ENCODE measurements around the gene ATPAF1. TPM values are rescaled to one million over a fixed set of nuclear protein-coding genes. Genes with fewer than 3 reads are reported as not detected.
A peak's percentile ranks its signal among the peaks of the same experiment; 100 is the strongest.

Gene ATPAF1
- total RNA-seq, 3 donors from 2014 or later (not counting 1 experiment from before 2014, with no cell fraction given): 18.0 to 21.7 (median 19.0) TPM

DNA sequence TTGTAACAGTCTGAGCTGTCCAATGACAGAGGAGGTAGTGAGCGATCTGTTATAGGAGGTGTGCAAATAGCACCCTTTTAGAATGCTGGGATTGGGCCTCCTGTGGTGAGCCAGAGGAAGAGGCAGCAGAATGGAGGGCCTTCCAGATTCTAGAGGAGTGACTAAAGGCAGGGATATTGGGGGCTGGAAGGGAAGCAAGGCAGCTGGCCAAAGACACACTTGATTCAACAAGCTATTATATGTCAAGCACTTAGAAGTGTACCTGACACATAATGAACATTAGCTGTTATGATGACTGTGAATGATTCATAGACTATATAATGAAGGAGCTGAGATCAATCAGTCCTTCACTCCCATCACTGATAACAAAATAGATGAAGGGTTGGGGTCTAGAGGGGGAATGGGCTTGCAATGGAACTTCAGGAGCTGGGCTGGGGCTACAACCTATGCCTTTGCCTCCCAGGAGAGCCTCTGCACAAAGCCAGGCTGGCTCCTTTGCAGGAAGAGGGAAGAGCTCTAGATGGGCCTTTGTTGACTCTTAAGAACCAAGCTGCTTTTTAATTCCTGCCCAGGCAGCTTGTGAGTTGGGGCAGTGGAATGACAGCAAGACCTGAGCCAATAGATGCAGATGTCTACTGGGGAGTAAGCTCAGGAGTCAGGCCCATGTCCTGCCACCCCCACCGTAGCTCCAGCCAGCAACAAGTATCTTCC is 61.8 kb downstream of the ATPAF1 start:
- Histone ChIP-seq H3K9me3 (ENCODE audit: control insufficient read depth, insufficient read depth, low read length) (no peaks in the 10 kb centered on the region), H3K27ac (ENCODE audit: low read length) (no peak overlapping the region), H3K27me3 (ENCODE audit: control insufficient read depth, insufficient read depth, low read length) (no peaks in the 10 kb centered on the region), H3K4me1 (ENCODE audit: control insufficient read depth, insufficient read depth, low read length) (peaks cover 29% of the 10 kb centered on the region), H3K4me3 (ENCODE audit: low read length) (no peak overlapping the region), H3K36me3 (ENCODE audit: control insufficient read depth, insufficient read depth, low read length) (peaks cover 25% of the 10 kb centered on the region)
- Mint-ChIP-seq H3K27ac (peak overlapping the region in 1 of 2 donors; percentile 14), H3K4me3 (peak overlapping the region; percentile 68), H3K27me3 (ENCODE audit: low read depth in 2 of 2) (no peaks in the 10 kb centered on the region), H3K9me3 (no peaks in the 10 kb centered on the region), H3K36me3 (no peaks in the 10 kb centered on the region), H3K4me1 (peaks cover 52 to 60% of the 10 kb centered on the region in 2 donors)
- intact Hi-C loops (cut with micrococcal nuclease): no loop called here
- no peak for TF ChIP-seq CTCF (IDR thresholded peaks at IDR 0.05)
- DNase-seq (no peak), ATAC-seq (no peak)
- WGBS (ENCODE audit: insufficient coverage): 95% methylated on average over 1 of the region's 2 CpGs

DNA sequence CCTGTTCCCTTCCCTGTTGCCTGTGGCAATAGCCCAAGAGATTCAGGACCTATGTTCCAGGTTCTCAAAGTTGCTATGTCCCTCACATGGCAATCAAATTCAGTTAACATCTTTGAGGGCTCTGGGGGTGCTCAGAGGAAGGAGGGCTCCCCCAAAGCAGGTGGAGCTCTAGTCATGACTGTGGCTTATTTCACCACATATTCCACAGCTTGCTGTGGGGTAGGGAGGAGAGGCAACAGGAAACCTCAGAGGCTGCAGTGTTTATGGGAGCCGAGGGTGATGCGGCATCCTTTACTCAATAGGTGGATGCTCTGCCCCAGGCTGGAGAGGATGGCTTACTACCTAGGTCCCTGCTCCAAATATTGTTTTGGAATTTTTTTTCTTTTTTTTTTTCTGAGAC is 62.9 kb downstream of the ATPAF1 start:
- 5% methylated on average over 2 of the region's 2 CpGs for WGBS (ENCODE audit: insufficient coverage)
- no peaks in the 10 kb centered on the region for H3K9me3 Mint-ChIP-seq
- Histone ChIP-seq H3K9me3 (ENCODE audit: control insufficient read depth, insufficient read depth, low read length) (no peaks in the 10 kb centered on the region), H3K4me1 (ENCODE audit: control insufficient read depth, insufficient read depth, low read length) (peaks cover 27% of the 10 kb centered on the region), H3K4me3 (ENCODE audit: low read length) (no peak overlapping the region), H3K27me3 (ENCODE audit: control insufficient read depth, insufficient read depth, low read length) (no peaks in the 10 kb centered on the region), H3K27ac (ENCODE audit: low read length) (no peak overlapping the region), H3K36me3 (ENCODE audit: control insufficient read depth, insufficient read depth, low read length) (peaks cover 19% of the 10 kb centered on the region)
- no peak for TF ChIP-seq CTCF (IDR thresholded peaks at IDR 0.05)
- peak overlapping the region; percentile 89 to 90 for H3K27ac Mint-ChIP-seq
- peak in 1 of 2 donors; percentile 62 for DNase-seq
- no peak for ATAC-seq
- no peaks in the 10 kb centered on the region for H3K36me3 Mint-ChIP-seq
- H3K27me3 Mint-ChIP-seq (ENCODE audit: low read depth in 2 of 2): no peaks in the 10 kb centered on the region
- peak overlapping the region; percentile 95 for H3K4me3 Mint-ChIP-seq
- H3K4me1 Mint-ChIP-seq: peaks cover 45 to 55% of the 10 kb centered on the region in 2 donors
- intact Hi-C loops (cut with micrococcal nuclease): loop anchor here (2.0 kb wide), 1 partner anchor 114 kb away; the partner anchor contains the start of gene EFCAB14

- H3K4me1 ChIP-seq (ENCODE audit: control insufficient read depth, insufficient read depth, low read length): peaks cover 27% of the 10 kb centered on the region
- no peaks in the 10 kb centered on the region for H3K9me3 ChIP-seq (ENCODE audit: control insufficient read depth, insufficient read depth, low read length)
- peak within 1 kb of the TSS; percentile 79 for H3K4me3 ChIP-seq (ENCODE audit: low read length)
- H3K36me3 Mint-ChIP-seq: no peaks in the 10 kb centered on the region
- no peaks in the 10 kb centered on the region for H3K27me3 Mint-ChIP-seq (ENCODE audit: low read depth in 2 of 2)
- intact Hi-C loops (cut with micrococcal nuclease): loop anchor here (1.0 to 2.0 kb wide), 2 partner anchors 12 to 115 kb away; partner anchors contain the start of genes EFCAB14 and MOB3C
- ATAC-seq (peak; percentile 97 to 99 (median 98)), DNase-seq (peak; percentile 98 to 100)
- H3K4me3 Mint-ChIP-seq: peak within 1 kb of the TSS; percentile 95
- under 1% methylated on average over 53 of the region's 53 CpGs for WGBS (ENCODE audit: insufficient coverage)
- H3K27me3 ChIP-seq (ENCODE audit: control insufficient read depth, insufficient read depth, low read length): no peaks in the 10 kb centered on the region
- peaks cover 55 to 58% of the 10 kb centered on the region in 2 donors for H3K4me1 Mint-ChIP-seq
- no peak for TF ChIP-seq CTCF (IDR thresholded peaks at IDR 0.05)
- H3K27ac Mint-ChIP-seq: peak within 1 kb of the TSS; percentile 89 to 90
- H3K36me3 ChIP-seq (ENCODE audit: control insufficient read depth, insufficient read depth, low read length): peaks cover 13% of the 10 kb centered on the region
- H3K27ac ChIP-seq (ENCODE audit: low read length): peak within 1 kb of the TSS; percentile 58
- H3K9me3 Mint-ChIP-seq: no peaks in the 10 kb centered on the region
Measured at GRCh38 chr1:46603858-46604549, 64.2 kb downstream of the ATPAF1 start, which contains the start of gene MKNK1. Gene MKNK1 (minus strand): TSS chr1:46604268. CDS start chr1:46583327, 20,941 bp downstream.

Measured in natural killer cell (primary cell).